ENCODE results near the gene PAX2. TPM values are rescaled to one million over a fixed set of nuclear protein-coding genes. Genes with fewer than 3 reads are reported as not detected.

The PAX2 gene
- total RNA-seq, 1 experiment from 2014 or later, result not detected

- DNase-seq (ENCODE audit: low read depth), result no peak
- in situ Hi-C loops (cut with HindIII; ENCODE audit: low pct_unique_long_range_greater_than_20kb, low sequenced_read_pairs), result no loop called here
Measured at GRCh38 chr10:100825325-100825875, 80.0 kb downstream of the PAX2 start.

GRCh38 chr10:100826031-100826651, 80.8 kb downstream of the PAX2 start:
- in situ Hi-C loops (cut with HindIII; ENCODE audit: low pct_unique_long_range_greater_than_20kb, low sequenced_read_pairs), result no loop called here
- DNase-seq (ENCODE audit: low read depth), result no peak

GRCh38 chr10:100826661-100826982, 81.2 kb downstream of the PAX2 start:
- in situ Hi-C loops (cut with HindIII; ENCODE audit: low pct_unique_long_range_greater_than_20kb, low sequenced_read_pairs), result no loop called here
- no peak for DNase-seq (ENCODE audit: low read depth)

GRCh38 chr10:100826983-100827818, 81.8 kb downstream of the PAX2 start:
- no peak for DNase-seq (ENCODE audit: low read depth)
- in situ Hi-C loops (cut with HindIII; ENCODE audit: low pct_unique_long_range_greater_than_20kb, low sequenced_read_pairs), result no loop called here

- in situ Hi-C loops (cut with HindIII; ENCODE audit: low pct_unique_long_range_greater_than_20kb, low sequenced_read_pairs), result no loop called here
- DNase-seq (ENCODE audit: low read depth), result no peak
Measured at GRCh38 chr10:100827819-100828737, 82.7 kb downstream of the PAX2 start.

- in situ Hi-C loops (cut with HindIII; ENCODE audit: low pct_unique_long_range_greater_than_20kb, low sequenced_read_pairs), result no loop called here
- no peak for DNase-seq (ENCODE audit: low read depth)
Measured at GRCh38 chr10:100828738-100829096, 83.3 kb downstream of the PAX2 start.

GRCh38 chr10:100829097-100829870, 83.9 kb downstream of the PAX2 start:
- in situ Hi-C loops (cut with HindIII; ENCODE audit: low pct_unique_long_range_greater_than_20kb, low sequenced_read_pairs), result no loop called here
- no peak for DNase-seq (ENCODE audit: low read depth)

- no peak for DNase-seq (ENCODE audit: low read depth)
- in situ Hi-C loops (cut with HindIII; ENCODE audit: low pct_unique_long_range_greater_than_20kb, low sequenced_read_pairs), result no loop called here
Measured at GRCh38 chr10:100829933-100830727, 84.7 kb downstream of the PAX2 start.

GRCh38 chr10:100830728-100831111, 85.3 kb downstream of the PAX2 start:
- in situ Hi-C loops (cut with HindIII; ENCODE audit: low pct_unique_long_range_greater_than_20kb, low sequenced_read_pairs), result no loop called here
- no peak for DNase-seq (ENCODE audit: low read depth)

GRCh38 chr10:100831742-100832141, 86.4 kb downstream of the PAX2 start:
- in situ Hi-C loops (cut with HindIII; ENCODE audit: low pct_unique_long_range_greater_than_20kb, low sequenced_read_pairs), result no loop called here
- DNase-seq (ENCODE audit: low read depth), result no peak

GRCh38 chr10:100835810-100836209, 90.4 kb downstream of the PAX2 start:
- DNase-seq (ENCODE audit: low read depth), result no peak
- in situ Hi-C loops (cut with HindIII; ENCODE audit: low pct_unique_long_range_greater_than_20kb, low sequenced_read_pairs), result no loop called here

- in situ Hi-C loops (cut with HindIII; ENCODE audit: low pct_unique_long_range_greater_than_20kb, low sequenced_read_pairs), result no loop called here
- no peak for DNase-seq (ENCODE audit: low read depth)
Measured at GRCh38 chr10:100836891-100837290, 91.5 kb downstream of the PAX2 start.

GRCh38 chr10:100837300-100837699, 91.9 kb downstream of the PAX2 start:
- no peak for DNase-seq (ENCODE audit: low read depth)
- in situ Hi-C loops (cut with HindIII; ENCODE audit: low pct_unique_long_range_greater_than_20kb, low sequenced_read_pairs), result no loop called here

GRCh38 chr10:100838986-100839385, 93.6 kb downstream of the PAX2 start:
- in situ Hi-C loops (cut with HindIII; ENCODE audit: low pct_unique_long_range_greater_than_20kb, low sequenced_read_pairs), result no loop called here
- DNase-seq (ENCODE audit: low read depth), result no peak

- in situ Hi-C loops (cut with HindIII; ENCODE audit: low pct_unique_long_range_greater_than_20kb, low sequenced_read_pairs), result no loop called here
- no peak for DNase-seq (ENCODE audit: low read depth)
Measured at GRCh38 chr10:100841528-100841927, 96.1 kb downstream of the PAX2 start.

GRCh38 chr10:100847440-100847839, 102.1 kb downstream of the PAX2 start:
- in situ Hi-C loops (cut with HindIII; ENCODE audit: low pct_unique_long_range_greater_than_20kb, low sequenced_read_pairs), result no loop called here

GRCh38 chr10:100848770-100849169, 103.4 kb downstream of the PAX2 start:
- no peak for DNase-seq (ENCODE audit: low read depth)
- in situ Hi-C loops (cut with HindIII; ENCODE audit: low pct_unique_long_range_greater_than_20kb, low sequenced_read_pairs), result no loop called here

More at GRCh38 chr10:100847440-100847839, 102.1 kb downstream of the PAX2 start:
- peak; percentile 34 for DNase-seq (ENCODE audit: low read depth)
